SK-N-MC (cell line): Measurements from ENCODE around the gene DIP2C.

Experiments used
- EZH2 ChIP-seq: fragments of 200-600 bp; sonication (generic); IDR thresholded peaks from one replicate; pipeline ENCODE4 v1.6.1; 2017; ENCODE audit warnings: antibody characterized with exemption
- POLR2AphosphoS5 ChIP-seq: IDR thresholded peaks from 2 replicates; pipeline ENCODE4 v1.6.1; 2012; ENCODE audit warnings: mild to moderate bottlenecking, low read depth, low read length, borderline replicate concordance

GRCh38 chr10:398954-399353 is 290.5 kb downstream of the DIP2C start:
- TF ChIP-seq POLR2AphosphoS5 (no peak), EZH2 (no peak)
